Measurements from ENCODE around the gene CPOX.

Gene CPOX

DNA sequence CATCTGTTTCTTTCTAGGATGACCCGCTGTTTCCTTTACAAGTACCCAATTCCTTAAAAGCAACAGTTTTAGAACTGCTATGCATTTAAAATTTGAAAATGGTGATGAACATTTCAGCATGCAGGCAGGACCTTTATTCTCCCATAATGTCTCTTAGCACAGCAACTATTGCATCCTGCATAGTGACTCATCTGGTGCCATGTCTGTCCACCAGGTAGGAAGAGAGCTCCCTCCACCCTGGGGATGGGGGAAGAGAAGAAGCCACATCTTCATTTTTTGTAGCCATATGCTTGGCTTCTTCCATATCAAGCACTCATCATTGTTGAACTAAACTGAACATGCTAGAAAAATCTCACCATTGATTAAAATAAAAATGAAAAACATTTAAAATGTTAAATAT is 51.7 kb downstream of the CPOX start:
- no peak for DNase-seq (ENCODE audit: low read depth in 1 of 2, low spot score in 1 of 2)

GRCh38 chr3:98540346-98540745 is 53.1 kb downstream of the CPOX start:
- DNase-seq (ENCODE audit: low read depth in 1 of 2, low spot score in 1 of 2): no peak

- no peak for DNase-seq (ENCODE audit: low read depth in 1 of 2, low spot score in 1 of 2)
These were observed 56.9 kb downstream of the CPOX start for GRCh38 chr3:98536456-98537017.

GRCh38 chr3:98534734-98535133 is 58.7 kb downstream of the CPOX start:
- no peak for DNase-seq (ENCODE audit: low read depth in 1 of 2, low spot score in 1 of 2)

GRCh38 chr3:98534168-98534567 is 59.2 kb downstream of the CPOX start:
- DNase-seq (ENCODE audit: low read depth in 1 of 2, low spot score in 1 of 2): no peak

DNA sequence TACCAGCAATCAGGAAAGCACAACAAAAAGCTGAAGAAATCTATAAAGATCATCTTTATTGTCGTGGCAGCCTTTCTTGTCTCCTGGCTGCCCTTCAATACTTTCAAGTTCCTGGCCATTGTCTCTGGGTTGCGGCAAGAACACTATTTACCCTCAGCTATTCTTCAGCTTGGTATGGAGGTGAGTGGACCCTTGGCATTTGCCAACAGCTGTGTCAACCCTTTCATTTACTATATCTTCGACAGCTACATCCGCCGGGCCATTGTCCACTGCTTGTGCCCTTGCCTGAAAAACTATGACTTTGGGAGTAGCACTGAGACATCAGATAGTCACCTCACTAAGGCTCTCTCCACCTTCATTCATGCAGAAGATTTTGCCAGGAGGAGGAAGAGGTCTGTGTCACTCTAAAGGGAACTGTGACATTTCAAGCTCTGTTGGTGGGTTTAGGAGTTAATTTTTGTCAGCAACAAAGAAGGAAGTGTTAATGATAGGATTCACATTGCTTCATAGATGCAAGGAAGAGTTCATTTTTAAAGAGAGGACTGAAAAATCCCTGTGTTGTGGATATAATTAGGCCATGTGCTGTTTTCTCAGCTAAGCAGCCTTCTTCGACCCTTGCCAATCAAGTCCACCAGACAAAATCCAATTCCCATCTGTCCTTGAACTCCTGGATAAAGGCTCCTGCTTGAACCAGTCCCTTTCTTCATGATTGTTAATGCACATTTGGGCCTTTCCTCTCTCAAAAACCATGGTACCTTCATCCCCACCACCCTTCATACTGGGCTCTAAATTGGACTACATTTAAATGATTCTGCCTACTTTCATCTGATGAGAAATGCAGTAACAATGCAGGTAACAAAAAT is 60.5 kb downstream of the CPOX start:
- DNase-seq (ENCODE audit: low read depth in 1 of 2, low spot score in 1 of 2): no peak

DNA sequence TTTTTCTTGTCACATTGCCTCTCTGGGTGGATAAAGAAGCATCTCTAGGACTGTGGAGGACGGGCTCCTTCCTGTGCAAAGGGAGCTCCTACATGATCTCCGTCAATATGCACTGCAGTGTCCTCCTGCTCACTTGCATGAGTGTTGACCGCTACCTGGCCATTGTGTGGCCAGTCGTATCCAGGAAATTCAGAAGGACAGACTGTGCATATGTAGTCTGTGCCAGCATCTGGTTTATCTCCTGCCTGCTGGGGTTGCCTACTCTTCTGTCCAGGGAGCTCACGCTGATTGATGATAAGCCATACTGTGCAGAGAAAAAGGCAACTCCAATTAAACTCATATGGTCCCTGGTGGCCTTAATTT is 61.2 kb downstream of the CPOX start:
- DNase-seq (ENCODE audit: low read depth in 1 of 2, low spot score in 1 of 2): no peak

- no peak for DNase-seq (ENCODE audit: low read depth in 1 of 2, low spot score in 1 of 2)
These were observed 61.7 kb downstream of the CPOX start, which contains the start of gene GPR15 for GRCh38 chr3:98531622-98532274. TSS of gene GPR15 (plus strand) at chr3:98531978. CDS start at chr3:98532034, 56 bp downstream.

- no peak for DNase-seq (ENCODE audit: low read depth in 1 of 2, low spot score in 1 of 2)
These were observed 62.7 kb downstream of the CPOX start for GRCh38 chr3:98530676-98531075.

DNA sequence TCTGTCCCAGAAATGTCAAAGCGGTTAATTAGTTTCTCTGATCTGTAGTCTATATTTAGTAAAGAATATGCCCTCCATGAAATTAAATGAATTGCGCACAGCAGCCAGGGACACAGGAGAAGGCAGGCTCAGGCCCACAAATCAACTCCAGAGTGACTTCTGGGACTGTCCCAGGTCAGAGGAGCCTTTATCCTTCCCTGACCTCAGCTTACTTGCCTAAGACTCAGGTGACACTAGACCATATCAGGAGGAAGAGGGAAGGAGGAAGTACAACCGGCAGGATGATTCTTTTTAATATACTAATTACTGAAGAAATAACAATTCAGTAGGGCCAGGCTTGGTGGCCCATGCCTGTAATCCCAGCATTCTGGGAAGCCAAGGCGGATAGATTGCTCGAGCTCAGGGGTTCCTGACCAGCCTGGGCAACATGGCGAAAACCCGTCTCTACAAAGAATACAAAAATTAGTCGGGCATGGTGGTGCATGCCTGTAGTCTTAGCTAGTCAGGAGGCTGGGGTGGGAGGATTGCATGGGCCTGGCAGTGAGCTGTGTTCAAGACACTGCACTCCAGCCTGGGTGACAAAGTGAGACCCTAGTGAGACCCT is 63.5 kb downstream of the CPOX start:
- DNase-seq (ENCODE audit: low read depth in 1 of 2, low spot score in 1 of 2): no peak

Measured in activated T-helper 1 cell treated with anti-CD3 and anti-CD28 coated beads, Interleukin-2, amount 50 U/mL, for 16 hours (primary cell).